Transverse colon (tissue), 4 donors: Measurements from ENCODE around the gene S100A5. TPM values are rescaled to one million over a fixed set of nuclear protein-coding genes. Genes with fewer than 3 reads are reported as not detected.

Source experiments
- DNase-seq: peaks from one replicate; pipeline ENCODE4 v3.0.0-alpha.2; 2019
- H3K27ac ChIP-seq, 4 donors: fragments of 200-600 bp; sonication (generic); 2 replicates each; pipeline ENCODE4 v1.5.1; 2016 to 2018; ENCODE audit warnings: inconsistent platforms in 4 of 4
- H3K27me3 ChIP-seq: fragments of 200-600 bp; sonication (generic); 2 replicates; pipeline ENCODE4 v1.5.1; 2017; ENCODE audit warnings: inconsistent platforms
- H3K36me3 ChIP-seq, 4 donors: fragments of 200-600 bp; sonication (generic); 2 replicates each; pipeline ENCODE4 v1.5.1; 2017 to 2019; ENCODE audit warnings: inconsistent platforms in 4 of 4
- H3K4me1 ChIP-seq, 4 donors: fragments of 200-600 bp; sonication (generic); 2 replicates each; pipeline ENCODE4 v1.5.1; 2017 to 2020; ENCODE audit warnings: inconsistent platforms in 4 of 4
- H3K4me3 ChIP-seq, 4 donors: fragments of 200-600 bp; sonication (generic); 1 replicate in 1 of 4; 2 replicates in 3 of 4; pipeline versions ENCODE4 v1.5.1 to v1.6.1; 2017 to 2019; ENCODE audit warnings: inconsistent platforms in 4 of 4
- H3K9me3 ChIP-seq, 2 donors: fragments of 200-600 bp; sonication (generic); 2 replicates each; pipeline ENCODE4 v1.5.1; 2017 to 2019; ENCODE audit warnings: inconsistent platforms in 2 of 2
- CTCF ChIP-seq, 5 experiments: fragments of 200-600 bp in 3 of 5; fragments of 450-650 bp in 2 of 5; sonication (generic) in 3 of 5; IDR thresholded peaks; 1 replicate in 2 of 5; 2 replicates in 3 of 5; pipeline ENCODE4 v1.5.1; 2016 to 2017; ENCODE audit warnings: antibody characterized with exemption in 5 of 5, inconsistent platforms in 3 of 5, mild to moderate bottlenecking in 2 of 5, moderate library complexity in 1 of 5
- EP300 ChIP-seq: sonication (generic); formaldehyde crosslinking; IDR thresholded peaks from one replicate; pipeline ENCODE4 v1.6.1; 2017; ENCODE audit warnings: antibody characterized with exemption, low read depth
- POLR2A ChIP-seq: fragments of 450-650 bp; IDR thresholded peaks from one replicate; pipeline ENCODE4 v1.6.1; 2016; ENCODE audit warnings: antibody characterized with exemption, mild to moderate bottlenecking, moderate library complexity
- POLR2AphosphoS5 ChIP-seq, 3 donors: sonication (generic); formaldehyde crosslinking; IDR thresholded peaks; one replicate each; pipeline ENCODE4 v1.6.1; 2016; ENCODE audit warnings: antibody characterized with exemption in 3 of 3
- WGBS, 2 donors: methylation state at CpG; one replicate each; pipeline ENCODE4 v1.1.5; 2018; ENCODE audit warnings: low coverage in 1 of 2; 5-methylcytosine and 5-hydroxymethylcytosine counted together
- in situ Hi-C, 4 donors: fragments of 200-750 bp; cut with MboI; loops; one replicate each; pipeline versions ENCODE4 v1.15.0 to v1.15.1; 2017; ENCODE audit warnings: low sequenced_read_pairs in 3 of 4, low pct_ligation_motif_present in 1 of 4, low pct_unique_long_range_greater_than_20kb in 1 of 4
- intact Hi-C: fragments of 100-400 bp; cut with DNase I; formaldehyde crosslinking; loops from one replicate; pipeline ENCODE4 v1.15.1; 2023; ENCODE audit warnings: low total_unique reads
- total RNA-seq, 4 donors: library from RNA; depleted of rRNA; stranded (reverse); fragments of >200 nt; gene quantifications; one replicate each; pipeline ENCODE4 v1.1.0, GENCODE V29; 2016

Gene S100A5
- total RNA-seq, 4 donors from 2014 or later: not detected

GRCh38 chr1:153545067-153546055 is 4.6 kb upstream of the S100A5 start, which contains the start of gene S100A4:
Gene S100A4, minus strand, starts transcription at chr1:153545806. Its CDS starts 1,012 bp downstream, at chr1:153544794.
- peak within 1 kb of the TSS in 3 of 4 donors; percentile 8 to 39 (median 35) for H3K4me3 ChIP-seq
- TF ChIP-seq CTCF (IDR thresholded peaks at IDR 0.05) (no peak), POLR2AphosphoS5 (IDR thresholded peaks at IDR 0.05) (peak; percentile 65 to 85 (median 66)), POLR2A (peak; percentile 56)
- no peaks in the 10 kb centered on the region for H3K27me3 ChIP-seq
- peak; percentile 97 for DNase-seq
- H3K27ac ChIP-seq: peak within 1 kb of the TSS; percentile 84 to 92 (median 90)
- intact Hi-C loops (no loop called here), in situ Hi-C loops (loop anchor here in 1 of 4 donors (25.0 kb wide), 1 partner anchor 442 kb away; the partner anchor contains the start of genes JTB, RAB13 and RPS27)
- 15 to 31% methylated on average over 6 to 19 of the region's 19 CpGs for WGBS, 2 donors
- H3K9me3 ChIP-seq: no peaks in the 10 kb centered on the region
- H3K4me1 ChIP-seq: peaks cover 48 to 81% (median 61%) of the 10 kb centered on the region in 4 donors
- H3K36me3 ChIP-seq: no peaks in the 10 kb centered on the region

GRCh38 chr1:153544453-153545066 is 3.8 kb upstream of the S100A5 start:
- WGBS, 2 donors: 26% methylated on average over 10 of the region's 10 CpGs; no CpG with 5 or more reads in 1 of the 2 donors
- in situ Hi-C loops (loop anchor here in 1 of 4 donors (25.0 kb wide), 1 partner anchor 443 kb away; the partner anchor contains the start of genes JTB, RAB13 and RPS27), intact Hi-C loops (no loop called here)
- Histone ChIP-seq H3K27me3 (no peaks in the 10 kb centered on the region), H3K4me3 (peak overlapping the region in 3 of 4 donors; percentile 5 to 39 (median 35)), H3K36me3 (no peaks in the 10 kb centered on the region), H3K27ac (peak overlapping the region; percentile 84 to 92 (median 90)), H3K4me1 (peaks cover 48 to 78% (median 59%) of the 10 kb centered on the region in 4 donors), H3K9me3 (no peaks in the 10 kb centered on the region)
- DNase-seq: no peak
- TF ChIP-seq POLR2AphosphoS5 (IDR thresholded peaks at IDR 0.05) (no peak), POLR2A (no peak), CTCF (IDR thresholded peaks at IDR 0.05) (no peak), EP300 (no peak)

- in situ Hi-C loops: loop anchor here in 1 of 4 donors (25.0 kb wide), 1 partner anchor 444 kb away; the partner anchor contains the start of genes JTB, RAB13 and RPS27
- TF ChIP-seq EP300: no peak
- TF ChIP-seq POLR2AphosphoS5 (IDR thresholded peaks at IDR 0.05): no peak
- no peak for TF ChIP-seq CTCF (IDR thresholded peaks at IDR 0.05)
- no peak for TF ChIP-seq POLR2A
- intact Hi-C loops: no loop called here
- Histone ChIP-seq H3K27me3 (no peaks in the 10 kb centered on the region), H3K4me3 (no peak overlapping the region), H3K9me3 (no peaks in the 10 kb centered on the region), H3K4me1 (peaks cover 40 to 73% (median 52%) of the 10 kb centered on the region in 4 donors), H3K27ac (peak overlapping the region; percentile 84 to 92 (median 90)), H3K36me3 (no peaks in the 10 kb centered on the region)
- no peak for DNase-seq
- 79 to 100% methylated on average over 1 to 4 of the region's 4 CpGs for WGBS, 2 donors
Measured at GRCh38 chr1:153543736-153544135, 3.0 kb upstream of the S100A5 start.
